Peyer's patch (tissue), 4 donors: ENCODE measurements around the gene TCIRG1. TPM values are rescaled to one million over a fixed set of nuclear protein-coding genes. Genes with fewer than 3 reads are reported as not detected.
"Not testable (repeated sequence)": the region's sequence is repeated elsewhere in the genome, so short reads cannot be mapped to it uniquely, and the experiment has no call there.

Experiments
- DNase-seq, 3 donors: peaks; one replicate each; pipeline ENCODE4 v3.0.0-alpha.2; 2017 to 2019
- H3K27ac ChIP-seq, 4 donors: fragments of 200-600 bp; sonication (generic); one replicate each; pipeline ENCODE4 v1.5.1; 2016 to 2019
- H3K27me3 ChIP-seq, 2 donors: fragments of 200-600 bp; sonication (generic); one replicate each; pipeline ENCODE4 v1.5.1; 2019
- H3K36me3 ChIP-seq, 3 donors: fragments of 200-600 bp; sonication (generic); one replicate each; pipeline ENCODE4 v1.5.1; 2016 to 2019
- H3K4me1 ChIP-seq, 4 donors: fragments of 200-600 bp; sonication (generic); one replicate each; pipeline ENCODE4 v1.5.1; 2016 to 2019
- H3K4me3 ChIP-seq, 4 donors: fragments of 200-600 bp; sonication (generic); 1 replicate in 3 of 4; 2 replicates in 1 of 4; pipeline ENCODE4 v1.5.1; 2016 to 2019; ENCODE audit warnings: mild to moderate bottlenecking in 1 of 4
- H3K9me3 ChIP-seq, 4 donors: fragments of 200-600 bp; sonication (generic); one replicate each; pipeline ENCODE4 v1.5.1; 2016 to 2019; ENCODE audit warnings: mild to moderate bottlenecking in 1 of 4
- POLR2A ChIP-seq, 2 donors: fragments of 450-650 bp; IDR thresholded peaks; one replicate each; pipeline ENCODE4 v1.5.1; 2017; ENCODE audit warnings: antibody characterized with exemption in 2 of 2, mild to moderate bottlenecking in 2 of 2, moderate library complexity in 2 of 2
- total RNA-seq, 4 donors: library from RNA; depleted of rRNA; stranded (reverse); fragments of >200 nt; gene quantifications; one replicate each; pipeline ENCODE4 v1.1.0, GENCODE V29; 2016
- TF ChIP-seq, protein P1 (sequence below), 6 experiments: fragments of 450-650 bp in 4 of 6; fragments of 200-600 bp in 2 of 6; sonication (generic) in 1 of 6; IDR thresholded peaks; one replicate each; pipeline ENCODE4 v1.5.1; 2017 to 2019; ENCODE audit warnings: antibody characterized with exemption in 6 of 6, mild to moderate bottlenecking in 3 of 6, moderate library complexity in 1 of 6

TCIRG1 gene
- total RNA-seq, 4 donors from 2014 or later, result 239 to 586 (median 464) TPM

DNA sequence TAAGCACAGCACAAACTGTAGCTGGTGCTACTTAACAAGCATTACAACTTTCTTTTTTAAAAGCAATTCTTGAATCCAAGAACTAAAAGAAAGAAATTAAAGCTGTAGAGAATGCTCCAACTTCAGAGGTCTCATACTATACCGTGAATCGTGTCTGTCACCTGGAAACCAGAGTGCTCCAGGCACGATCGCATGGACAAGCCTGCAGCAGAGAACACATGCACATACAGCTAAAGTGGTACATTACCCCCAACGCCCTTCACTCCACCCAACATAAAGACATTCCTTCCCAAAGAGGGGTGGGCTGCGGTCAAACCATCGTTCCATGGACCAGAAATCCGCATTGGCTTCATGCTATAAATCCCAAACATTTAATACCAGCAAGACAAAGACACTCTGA is 50.9 kb downstream of the TCIRG1 start:
- Histone ChIP-seq H3K27ac (peak overlapping the region in 1 of 4 donors; percentile 63), H3K9me3 (no peaks in the 10 kb centered on the region), H3K4me1 (peaks cover 0 to 18% (median 0%) of the 10 kb centered on the region in 4 donors), H3K27me3 (no peaks in the 10 kb centered on the region), H3K36me3 (no peaks in the 10 kb centered on the region), H3K4me3 (no peak overlapping the region)
- TF ChIP-seq, protein P1, sequence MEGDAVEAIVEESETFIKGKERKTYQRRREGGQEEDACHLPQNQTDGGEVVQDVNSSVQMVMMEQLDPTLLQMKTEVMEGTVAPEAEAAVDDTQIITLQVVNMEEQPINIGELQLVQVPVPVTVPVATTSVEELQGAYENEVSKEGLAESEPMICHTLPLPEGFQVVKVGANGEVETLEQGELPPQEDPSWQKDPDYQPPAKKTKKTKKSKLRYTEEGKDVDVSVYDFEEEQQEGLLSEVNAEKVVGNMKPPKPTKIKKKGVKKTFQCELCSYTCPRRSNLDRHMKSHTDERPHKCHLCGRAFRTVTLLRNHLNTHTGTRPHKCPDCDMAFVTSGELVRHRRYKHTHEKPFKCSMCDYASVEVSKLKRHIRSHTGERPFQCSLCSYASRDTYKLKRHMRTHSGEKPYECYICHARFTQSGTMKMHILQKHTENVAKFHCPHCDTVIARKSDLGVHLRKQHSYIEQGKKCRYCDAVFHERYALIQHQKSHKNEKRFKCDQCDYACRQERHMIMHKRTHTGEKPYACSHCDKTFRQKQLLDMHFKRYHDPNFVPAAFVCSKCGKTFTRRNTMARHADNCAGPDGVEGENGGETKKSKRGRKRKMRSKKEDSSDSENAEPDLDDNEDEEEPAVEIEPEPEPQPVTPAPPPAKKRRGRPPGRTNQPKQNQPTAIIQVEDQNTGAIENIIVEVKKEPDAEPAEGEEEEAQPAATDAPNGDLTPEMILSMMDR (IDR thresholded peaks at IDR 0.05), result no peak
- no peak for TF ChIP-seq POLR2A (IDR thresholded peaks at IDR 0.05)
- DNase-seq, result no peak

DNA sequence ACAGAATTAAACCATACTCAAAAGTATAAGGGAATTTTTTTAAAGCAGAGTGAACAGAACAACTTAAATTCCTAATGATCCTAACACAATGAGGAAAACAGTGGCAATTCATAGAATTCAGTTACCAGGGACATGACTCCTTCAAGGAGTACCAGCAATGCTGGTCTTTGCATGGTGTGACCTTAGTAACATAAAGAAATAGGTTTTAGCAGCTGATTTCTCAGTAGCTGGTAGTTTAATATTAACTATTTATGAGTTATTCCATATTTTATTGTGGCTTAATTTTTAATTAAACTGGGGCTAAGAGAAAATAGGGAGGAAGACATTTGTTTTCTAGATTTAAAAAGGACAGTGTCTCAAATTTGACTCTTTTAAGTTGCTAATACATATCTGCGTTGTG is 51.5 kb downstream of the TCIRG1 start:
- no peaks in the 10 kb centered on the region for H3K9me3 ChIP-seq
- TF ChIP-seq, protein P1 (IDR thresholded peaks at IDR 0.05), result no peak
- no peak for TF ChIP-seq POLR2A (IDR thresholded peaks at IDR 0.05)
- H3K36me3 ChIP-seq, result no peaks in the 10 kb centered on the region
- H3K4me1 ChIP-seq, result peaks cover 0 to 18% (median 0%) of the 10 kb centered on the region in 4 donors
- no peaks in the 10 kb centered on the region for H3K27me3 ChIP-seq
- peak overlapping the region in 2 of 4 donors; percentile 38 to 63 for H3K27ac ChIP-seq
- no peak for DNase-seq
- H3K4me3 ChIP-seq, result peak overlapping the region in 1 of 4 donors; percentile 2

DNA sequence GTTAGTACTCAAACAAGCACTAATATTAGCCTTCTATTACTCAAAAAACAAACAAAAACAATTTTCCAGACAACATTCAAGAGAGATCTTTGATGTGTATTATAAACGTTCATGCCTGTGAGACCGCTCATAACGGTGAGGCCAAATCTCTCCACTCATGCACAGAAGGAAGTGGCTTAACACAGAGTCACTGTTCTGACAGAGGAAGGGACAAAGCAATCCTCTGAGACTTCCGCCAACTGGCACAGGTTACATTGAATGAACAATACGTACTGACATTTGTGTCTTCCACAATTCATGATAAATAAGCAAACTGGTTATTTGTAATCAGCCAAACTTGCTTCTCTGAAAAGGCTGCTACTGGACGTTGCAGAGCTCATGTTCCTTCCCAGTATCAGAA is 51.9 kb downstream of the TCIRG1 start:
- H3K27me3 ChIP-seq, result no peaks in the 10 kb centered on the region
- TF ChIP-seq, protein P1 (IDR thresholded peaks at IDR 0.05), result no peak
- no peak for TF ChIP-seq POLR2A (IDR thresholded peaks at IDR 0.05)
- no peaks in the 10 kb centered on the region for H3K9me3 ChIP-seq
- peak overlapping the region in 2 of 4 donors; percentile 38 to 63 for H3K27ac ChIP-seq
- H3K4me1 ChIP-seq, result peaks cover 0 to 18% (median 0%) of the 10 kb centered on the region in 4 donors
- no peaks in the 10 kb centered on the region for H3K36me3 ChIP-seq
- DNase-seq, result peak in 1 of 3 donors; percentile 62
- peak overlapping the region in 1 of 4 donors; percentile 2 for H3K4me3 ChIP-seq

DNA sequence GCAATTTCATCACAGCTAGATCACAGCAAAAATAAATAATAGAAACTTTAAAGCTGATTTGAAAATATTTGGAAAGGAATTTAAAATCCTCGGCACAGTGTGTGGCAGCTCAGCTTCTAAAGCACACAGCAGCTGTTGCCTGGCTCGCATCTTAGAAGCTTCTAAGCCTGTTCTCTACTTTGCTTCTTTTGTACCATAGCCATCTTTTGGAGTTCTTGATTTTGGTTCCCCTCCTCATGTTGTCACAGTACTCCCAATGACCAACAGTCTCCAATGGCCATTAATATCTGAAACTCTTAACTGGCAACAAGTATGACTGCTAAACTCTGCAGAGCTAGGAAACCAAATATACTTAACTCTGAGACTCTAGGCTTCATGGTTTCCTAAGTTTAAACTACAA is 53.6 kb downstream of the TCIRG1 start:
- H3K27ac ChIP-seq, result no peak overlapping the region
- no peak overlapping the region for H3K4me3 ChIP-seq
- DNase-seq, result no peak
- no peak for TF ChIP-seq POLR2A (IDR thresholded peaks at IDR 0.05)
- TF ChIP-seq, protein P1 (IDR thresholded peaks at IDR 0.05), result no peak
- H3K9me3 ChIP-seq, result no peaks in the 10 kb centered on the region
- H3K27me3 ChIP-seq, result no peaks in the 10 kb centered on the region
- H3K4me1 ChIP-seq, result peaks cover 0 to 18% (median 0%) of the 10 kb centered on the region in 4 donors
- H3K36me3 ChIP-seq, result peaks cover 0 to 3% (median 0%) of the 10 kb centered on the region in 3 donors

DNA sequence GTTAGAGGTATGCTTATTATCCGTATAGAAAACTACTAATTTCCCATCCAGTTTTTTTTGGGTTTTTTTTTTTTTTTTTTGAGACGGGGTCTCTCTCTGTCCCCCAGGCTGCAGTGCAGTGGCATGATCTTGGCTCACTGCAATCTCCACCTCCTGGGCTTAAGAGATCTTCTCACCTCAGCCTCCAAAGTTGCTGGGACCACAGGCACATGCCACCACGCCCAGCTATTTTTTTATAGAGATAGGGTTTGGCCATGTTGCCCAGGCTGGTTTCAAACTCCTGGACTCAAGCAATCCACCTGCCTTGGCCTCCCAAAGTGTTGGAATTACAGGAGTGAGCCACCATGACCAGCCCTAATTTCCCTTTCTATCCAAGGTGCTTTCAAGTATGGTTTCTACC is 54.1 kb downstream of the TCIRG1 start:
- not testable (repeated sequence) for H3K4me3 ChIP-seq, H3K36me3 ChIP-seq, DNase-seq, H3K27ac ChIP-seq, H3K9me3 ChIP-seq, H3K27me3 ChIP-seq
- peaks cover 0 to 18% (median 0%) of the 10 kb centered on the region in 4 donors for H3K4me1 ChIP-seq

DNA sequence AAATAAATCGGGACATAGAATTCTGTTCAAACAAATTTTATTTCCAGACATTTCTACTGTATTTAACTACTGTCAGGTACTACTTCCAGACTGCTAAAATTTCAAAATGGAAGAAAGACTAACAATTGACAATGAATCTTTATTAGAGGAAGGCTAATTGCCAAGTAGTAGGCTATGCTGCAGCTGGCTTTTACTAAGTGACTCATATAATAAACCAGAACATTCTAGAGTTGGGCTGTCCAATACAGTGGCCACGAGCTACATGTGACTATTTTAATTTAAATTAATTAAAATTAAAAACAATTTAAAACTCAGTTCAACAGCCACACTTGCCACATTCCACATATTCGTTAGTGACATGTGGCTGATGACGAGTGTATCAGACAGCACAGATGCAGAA is 54.7 kb downstream of the TCIRG1 start:
- H3K4me1 ChIP-seq, result peaks cover 0 to 18% (median 0%) of the 10 kb centered on the region in 4 donors
- TF ChIP-seq, protein P1 (IDR thresholded peaks at IDR 0.05), result no peak
- TF ChIP-seq POLR2A (IDR thresholded peaks at IDR 0.05), result no peak
- no peak overlapping the region for H3K27ac ChIP-seq
- H3K9me3 ChIP-seq, result no peaks in the 10 kb centered on the region
- DNase-seq, result no peak
- H3K27me3 ChIP-seq, result no peaks in the 10 kb centered on the region
- H3K4me3 ChIP-seq, result no peak overlapping the region
- peaks cover 0 to 3% (median 0%) of the 10 kb centered on the region in 3 donors for H3K36me3 ChIP-seq
